ENCODE measurements around the gene MMP28.

The MMP28 gene

DNA sequence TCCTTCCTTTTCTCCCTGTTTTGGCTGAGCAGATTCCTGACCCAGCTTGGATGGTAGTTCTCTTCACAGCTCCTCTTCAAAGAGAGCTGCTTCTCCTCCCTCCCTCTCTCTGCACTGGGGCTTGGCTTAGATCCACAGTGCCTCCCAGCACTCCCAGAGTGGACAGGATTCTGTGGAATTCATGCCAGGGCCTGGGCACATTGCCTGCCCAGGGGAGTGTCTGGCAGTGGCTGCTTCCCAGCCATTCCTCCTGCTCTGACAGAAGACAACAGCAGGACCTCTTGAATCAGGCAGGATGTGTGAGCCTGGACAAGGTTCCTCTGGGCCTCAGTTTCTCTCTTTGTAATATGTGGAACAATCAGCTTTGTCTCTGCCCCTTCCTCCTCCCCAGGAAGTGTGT lies 4.5 kb upstream of the MMP28 start:
- DNase-seq (ENCODE audit: low read depth in 2 of 2) = no peak

DNA sequence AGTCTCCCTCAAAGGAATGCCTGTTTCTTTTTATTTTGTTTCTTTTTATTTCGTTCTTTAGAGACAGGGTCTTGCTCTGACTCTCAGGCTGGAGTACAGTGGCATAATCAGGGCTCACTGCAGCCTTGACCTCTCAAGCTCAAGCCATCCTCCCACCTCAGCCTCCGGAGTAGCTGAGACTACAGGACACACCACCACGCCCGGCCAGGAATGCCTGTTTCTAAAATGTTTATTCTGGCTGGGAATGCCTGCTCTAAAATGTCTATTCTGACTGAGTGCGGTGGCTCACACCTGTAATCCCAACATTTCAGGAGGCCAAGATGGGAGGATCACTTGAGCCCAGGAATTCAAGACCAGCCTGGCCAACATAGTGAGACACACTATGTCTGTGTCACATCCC lies 2.5 kb upstream of the MMP28 start:
- DNase-seq (ENCODE audit: low read depth in 2 of 2) = no peak

DNA sequence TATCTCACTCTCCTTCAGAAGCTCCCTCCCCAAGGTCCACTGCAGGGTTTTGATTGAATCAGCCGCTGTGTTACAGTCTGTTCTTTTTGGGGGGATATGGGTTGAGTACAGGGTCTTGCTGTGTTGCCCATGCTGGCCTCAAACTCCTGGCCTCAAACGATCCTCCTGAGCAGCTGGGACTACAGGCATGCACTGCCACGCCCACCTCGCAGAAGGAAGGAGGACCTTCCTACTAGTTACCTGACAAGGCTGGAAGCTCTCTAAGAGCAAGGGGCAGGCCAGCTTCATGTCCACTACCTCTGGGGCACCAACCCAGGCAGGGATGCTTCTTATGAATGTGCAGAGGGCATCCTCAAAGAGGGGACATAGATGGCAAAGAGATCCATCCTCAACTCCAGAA lies 1.9 kb upstream of the MMP28 start:
- DNase-seq (ENCODE audit: low read depth in 2 of 2) = no peak

DNA sequence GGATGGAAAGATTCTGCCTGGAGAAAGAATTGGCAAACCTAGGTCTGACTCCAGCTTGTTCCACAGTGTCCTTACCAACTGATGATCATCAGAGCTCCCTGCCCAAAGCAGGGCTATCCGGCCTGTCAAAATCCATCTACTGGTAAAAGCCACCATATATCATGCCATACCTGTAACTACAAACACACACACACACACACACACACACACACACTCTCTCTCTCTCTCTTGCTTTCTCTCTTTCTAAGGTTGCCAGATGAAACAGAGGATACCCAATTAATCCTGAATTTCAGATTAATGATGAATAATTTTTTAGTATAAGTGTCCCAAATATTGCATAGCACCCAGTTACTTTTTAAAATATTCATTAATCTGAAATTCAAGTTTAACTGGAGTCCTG lies 1.5 kb upstream of the MMP28 start:
- no peak for DNase-seq (ENCODE audit: low read depth in 2 of 2)

DNA sequence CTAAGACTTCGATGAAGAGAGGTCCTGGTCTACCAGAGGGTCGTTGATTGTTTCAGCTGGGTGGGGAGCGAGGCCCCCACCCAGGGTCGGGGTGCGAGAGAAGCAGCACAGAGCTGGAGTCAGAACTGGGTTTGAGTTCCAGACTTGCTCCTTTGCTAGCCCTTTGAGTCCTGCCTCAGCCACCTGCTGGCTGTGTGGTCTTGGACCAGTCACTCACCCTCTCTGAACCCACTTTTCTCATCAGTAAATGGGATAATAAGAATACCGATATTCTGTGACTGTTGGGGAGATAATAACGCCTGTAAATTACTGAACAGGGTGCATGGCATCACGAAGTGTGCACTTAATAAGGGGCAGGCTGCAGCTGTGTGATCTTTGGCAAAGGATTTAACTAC lies 427 bp upstream of the MMP28 start:
- no peak for DNase-seq (ENCODE audit: low read depth in 2 of 2)

DNA sequence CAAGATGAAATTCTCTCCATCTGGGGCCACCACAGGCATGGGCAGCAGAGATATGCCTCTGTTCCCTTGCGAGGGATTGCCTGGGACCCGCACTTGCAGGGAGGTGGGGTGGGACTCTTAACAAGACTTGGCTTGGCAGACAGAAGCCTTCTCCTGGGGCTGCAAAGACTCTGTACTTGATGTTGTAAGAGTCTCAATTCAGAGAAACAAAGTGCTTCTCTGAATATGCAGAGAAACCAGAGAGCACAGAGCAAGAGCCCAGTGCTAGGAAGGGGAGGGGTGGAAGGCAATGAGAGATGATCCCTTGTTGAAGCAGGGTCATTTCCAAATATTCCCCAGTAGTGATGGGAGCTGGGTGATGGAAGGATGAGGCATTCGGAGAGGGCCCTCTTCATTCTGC lies 2.2 kb downstream of the MMP28 start:
- no peak for DNase-seq (ENCODE audit: low read depth in 2 of 2)

DNA sequence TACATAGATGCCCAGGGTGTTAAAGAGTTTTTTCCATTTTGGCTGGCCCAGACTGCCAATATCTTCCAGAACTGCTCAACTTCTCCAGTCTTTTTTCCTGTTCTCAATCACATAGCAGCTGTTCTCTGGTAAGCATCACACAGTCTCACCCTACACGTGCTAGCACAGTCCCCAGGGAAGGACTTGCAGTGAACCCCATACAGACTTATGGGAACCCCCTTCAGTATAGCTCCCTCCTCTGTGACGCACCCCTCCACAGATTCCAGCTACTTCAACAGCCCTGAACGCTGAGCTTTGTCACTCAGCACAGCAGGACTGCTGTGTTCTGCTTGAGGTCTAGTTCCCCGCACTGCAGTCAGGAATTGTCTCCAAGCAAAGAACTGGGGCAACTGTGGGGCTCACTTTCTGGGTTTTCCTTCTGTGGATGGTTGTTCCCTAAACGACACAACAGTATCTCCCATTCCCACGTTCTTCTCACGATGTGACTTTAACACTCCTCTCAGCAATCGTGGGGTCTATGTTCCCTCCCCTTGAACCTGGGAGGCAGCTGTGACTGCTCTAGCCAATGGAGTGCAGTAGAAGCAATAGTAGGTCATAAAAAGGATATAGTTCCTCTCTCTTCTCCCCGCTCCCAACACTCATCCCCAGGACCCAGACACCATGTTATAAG lies 3.6 kb downstream of the MMP28 start:
- no peak for DNase-seq (ENCODE audit: low read depth in 2 of 2)

DNA sequence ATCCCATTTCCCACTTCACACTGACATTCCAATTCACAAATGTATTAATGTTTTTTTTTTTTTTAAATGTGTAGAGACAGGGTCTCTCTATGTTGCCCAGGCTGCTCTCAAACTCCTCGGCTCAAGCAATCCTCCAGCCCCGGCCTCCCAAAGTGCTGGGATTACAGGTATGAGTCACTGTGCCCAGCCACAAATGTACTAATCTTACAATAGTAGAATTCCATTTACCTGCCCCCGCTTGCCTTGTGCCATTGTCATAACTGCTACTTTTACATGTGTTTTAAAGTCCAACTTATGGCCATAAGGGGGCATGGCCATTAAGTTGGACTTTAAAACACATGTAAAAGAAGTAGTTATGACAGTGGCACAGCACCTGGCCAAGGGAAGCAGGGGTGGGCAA lies 4.6 kb downstream of the MMP28 start:
- no peak for DNase-seq (ENCODE audit: low read depth in 2 of 2)

DNA sequence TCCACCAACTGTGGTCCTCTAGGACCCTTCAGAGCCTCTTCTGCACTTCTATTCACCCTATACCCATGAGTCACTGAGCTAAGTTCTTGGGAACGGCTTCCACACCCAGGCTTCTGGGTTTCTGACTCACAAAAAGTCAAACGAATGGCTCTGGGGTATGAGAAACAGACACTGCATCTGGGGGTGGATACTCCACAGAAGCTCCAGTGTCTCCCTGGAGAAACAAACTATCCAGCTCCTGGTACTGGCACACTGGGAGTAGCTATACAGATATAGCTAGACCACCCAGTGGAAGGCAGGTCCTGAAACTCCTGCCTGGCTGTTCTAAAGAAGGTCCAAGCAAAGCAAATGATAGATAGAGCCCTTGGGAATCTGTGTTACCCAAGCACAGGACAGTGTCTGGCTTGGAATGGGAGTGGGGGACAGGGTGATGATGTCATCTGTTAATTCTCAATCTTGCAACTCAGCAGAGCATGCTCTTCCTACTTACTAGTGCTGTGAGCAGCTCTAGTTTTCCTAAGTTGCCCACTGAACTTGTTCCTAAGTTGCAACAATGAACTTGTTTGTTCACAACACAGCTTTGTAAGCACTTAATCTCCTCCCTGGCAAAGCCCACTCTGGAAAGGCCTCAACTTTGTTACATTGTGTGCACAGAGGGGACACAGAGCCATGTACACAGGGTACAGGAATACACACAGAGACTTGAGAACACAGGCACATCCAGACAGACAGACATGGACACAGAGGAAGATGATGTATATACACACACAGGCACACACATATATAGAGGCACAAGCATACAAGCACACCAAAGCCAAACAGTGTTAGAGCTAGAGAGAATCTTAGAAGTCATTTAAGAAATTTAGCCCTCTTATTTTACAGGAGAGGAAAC lies 6.7 kb downstream of the MMP28 start:
- DNase-seq (ENCODE audit: low read depth in 2 of 2) = no peak

DNA sequence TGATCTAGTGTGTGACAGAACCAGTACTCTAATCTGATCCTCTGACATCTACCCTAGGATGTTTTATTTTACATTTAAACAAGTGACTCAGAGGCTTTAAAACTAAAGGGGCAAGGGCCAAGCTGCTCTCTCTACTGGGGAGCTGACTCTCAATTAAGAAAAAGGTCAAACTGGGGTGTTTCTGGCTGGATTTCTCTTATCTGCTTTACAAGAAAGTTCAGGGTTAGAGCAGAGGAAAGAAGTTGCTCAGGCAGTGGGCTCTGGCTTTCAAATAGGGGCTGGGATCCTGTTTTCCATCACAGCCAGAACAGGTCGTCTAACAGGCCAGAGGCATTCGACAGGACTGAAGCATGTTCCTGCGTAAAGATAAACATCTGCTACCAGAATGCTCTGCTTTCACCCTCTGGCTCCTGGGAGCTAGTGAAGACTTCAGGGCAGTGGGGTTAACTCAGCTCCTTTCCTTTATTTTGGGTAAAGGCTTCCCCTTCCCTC lies 8.5 kb downstream of the MMP28 start:
- DNase-seq (ENCODE audit: low read depth in 2 of 2) = no peak

DNA sequence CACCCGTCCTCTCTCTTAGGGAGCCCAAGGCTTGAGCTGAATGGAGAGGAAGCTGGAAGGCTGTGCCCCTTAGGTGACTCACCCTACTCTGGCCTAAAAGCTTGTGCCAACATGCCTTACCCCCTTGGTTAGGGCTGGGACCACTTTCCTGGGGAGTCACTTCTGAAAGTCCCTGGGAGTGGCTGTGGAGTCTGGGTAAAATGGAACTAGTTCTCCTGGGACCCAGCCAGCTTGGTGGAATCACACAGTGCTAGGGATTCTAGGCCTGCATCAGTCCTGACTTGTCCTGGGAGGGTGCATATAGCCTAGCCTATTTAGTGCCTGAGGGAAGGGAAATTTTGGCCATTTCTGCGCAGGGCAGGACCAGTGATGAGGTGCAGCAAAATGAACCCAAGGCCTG lies 10.5 kb downstream of the MMP28 start:
- no peak for DNase-seq (ENCODE audit: low read depth in 2 of 2)

DNA sequence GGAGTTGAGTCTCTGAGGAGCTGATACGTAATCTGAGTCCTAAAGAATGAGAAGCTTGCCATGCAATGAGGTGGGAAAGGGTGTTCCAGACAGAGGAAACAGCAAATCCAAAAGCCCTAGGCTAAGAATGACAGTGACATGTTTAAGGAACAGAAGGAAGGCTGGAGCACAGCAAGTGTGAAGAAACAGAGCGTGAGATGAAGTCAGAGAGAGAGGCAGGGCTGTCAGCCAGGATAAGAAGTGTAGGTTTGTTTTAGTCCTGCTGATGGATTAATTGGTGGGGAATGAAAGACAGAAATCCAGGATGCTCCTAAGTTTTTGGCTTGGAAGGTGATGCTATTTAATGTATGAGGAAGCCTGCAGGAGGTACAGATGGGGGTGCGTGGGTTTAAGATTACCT lies 14.5 kb downstream of the MMP28 start:
- DNase-seq (ENCODE audit: low read depth in 2 of 2) = no peak

DNA sequence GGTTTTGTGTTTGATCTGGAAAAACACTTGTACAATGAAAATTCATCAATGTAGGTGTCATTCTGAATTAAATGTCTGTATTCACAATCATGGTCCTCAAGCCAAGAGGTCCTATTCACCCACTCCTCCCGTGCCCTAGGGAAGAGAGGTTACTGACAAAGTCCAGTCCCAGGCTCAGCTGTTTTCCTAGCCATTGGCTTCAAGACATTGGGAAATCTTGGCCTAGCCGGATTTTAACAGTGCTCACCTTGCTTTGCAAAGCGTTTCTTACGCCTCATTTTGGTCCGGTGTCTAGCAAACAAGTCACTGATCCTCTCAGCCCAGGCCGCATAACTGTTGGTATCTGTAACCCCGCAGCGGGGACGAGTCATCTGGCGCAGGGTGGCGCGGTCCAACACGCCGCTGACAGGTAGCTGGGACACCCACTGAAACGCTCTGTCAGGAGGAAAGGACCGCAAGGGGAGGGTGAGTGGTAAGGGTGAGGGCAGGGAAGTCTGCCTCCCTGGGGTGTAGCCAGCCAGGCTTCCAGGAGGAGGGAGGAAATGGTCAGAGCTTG lies 16.7 kb downstream of the MMP28 start:
- DNase-seq (ENCODE audit: low read depth in 2 of 2) = no peak

DNA sequence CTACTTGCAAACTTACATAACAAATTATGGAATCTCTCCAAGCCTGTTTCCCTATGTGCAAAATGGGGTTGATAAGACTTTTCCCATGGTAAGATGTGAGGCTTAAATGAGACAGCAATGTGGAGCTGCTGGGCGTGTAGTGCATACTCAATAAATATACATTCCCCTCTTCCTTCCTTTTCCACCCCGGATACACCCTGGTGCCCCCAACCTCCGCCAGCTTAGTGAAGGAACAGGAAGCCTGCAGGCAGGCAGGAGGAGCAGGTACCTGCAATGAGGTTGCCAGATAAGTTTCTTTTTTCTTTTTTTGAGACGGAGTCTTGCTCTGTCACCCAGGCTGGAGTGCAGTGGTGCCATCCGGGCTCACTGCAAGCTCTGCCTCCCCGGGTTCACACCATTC lies 19.9 kb downstream of the MMP28 start:
- no peak for DNase-seq (ENCODE audit: low read depth in 2 of 2)

DNA sequence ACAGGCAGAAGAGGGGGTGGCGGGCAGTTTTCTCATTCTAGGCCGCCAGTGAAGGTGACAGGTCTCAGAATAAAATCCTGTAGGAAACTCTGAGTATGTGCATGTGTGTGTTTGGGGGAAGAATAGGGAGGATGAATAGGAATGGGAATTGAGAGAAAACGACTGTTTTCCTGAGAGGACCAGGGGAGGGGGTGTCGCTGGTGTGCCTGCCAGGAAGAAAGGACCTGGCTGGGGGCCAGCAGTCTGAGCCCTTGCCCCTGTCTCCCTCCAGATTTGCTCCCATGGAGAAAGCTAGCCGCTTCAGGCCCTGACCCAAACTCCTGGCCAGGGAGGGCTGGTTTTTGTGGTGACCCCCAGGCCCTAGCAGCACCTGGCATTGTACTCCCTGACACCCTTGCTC lies 20.4 kb downstream of the MMP28 start:
- no peak for DNase-seq (ENCODE audit: low read depth in 2 of 2)

DNA sequence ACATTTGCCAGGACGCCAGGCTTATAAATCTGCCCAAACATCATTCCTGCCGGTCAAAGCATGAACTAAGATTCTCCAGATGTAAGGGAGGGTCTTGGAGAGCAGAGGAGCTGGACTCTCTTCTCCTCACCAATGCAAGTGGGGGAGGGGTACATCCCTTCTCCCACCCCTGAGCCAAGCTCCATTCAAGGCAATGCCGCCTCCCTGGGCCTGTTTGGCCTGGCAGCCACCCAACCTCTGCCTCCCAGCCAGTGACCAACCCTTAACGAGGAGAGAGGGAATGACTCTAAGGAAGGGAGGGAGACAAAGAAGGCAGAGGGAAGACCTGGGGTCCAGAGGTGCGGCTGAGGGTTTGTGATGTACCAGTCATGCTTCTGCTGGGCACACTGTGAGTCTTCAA lies 20.9 kb downstream of the MMP28 start:
- no peak for DNase-seq (ENCODE audit: low read depth in 2 of 2)

DNA sequence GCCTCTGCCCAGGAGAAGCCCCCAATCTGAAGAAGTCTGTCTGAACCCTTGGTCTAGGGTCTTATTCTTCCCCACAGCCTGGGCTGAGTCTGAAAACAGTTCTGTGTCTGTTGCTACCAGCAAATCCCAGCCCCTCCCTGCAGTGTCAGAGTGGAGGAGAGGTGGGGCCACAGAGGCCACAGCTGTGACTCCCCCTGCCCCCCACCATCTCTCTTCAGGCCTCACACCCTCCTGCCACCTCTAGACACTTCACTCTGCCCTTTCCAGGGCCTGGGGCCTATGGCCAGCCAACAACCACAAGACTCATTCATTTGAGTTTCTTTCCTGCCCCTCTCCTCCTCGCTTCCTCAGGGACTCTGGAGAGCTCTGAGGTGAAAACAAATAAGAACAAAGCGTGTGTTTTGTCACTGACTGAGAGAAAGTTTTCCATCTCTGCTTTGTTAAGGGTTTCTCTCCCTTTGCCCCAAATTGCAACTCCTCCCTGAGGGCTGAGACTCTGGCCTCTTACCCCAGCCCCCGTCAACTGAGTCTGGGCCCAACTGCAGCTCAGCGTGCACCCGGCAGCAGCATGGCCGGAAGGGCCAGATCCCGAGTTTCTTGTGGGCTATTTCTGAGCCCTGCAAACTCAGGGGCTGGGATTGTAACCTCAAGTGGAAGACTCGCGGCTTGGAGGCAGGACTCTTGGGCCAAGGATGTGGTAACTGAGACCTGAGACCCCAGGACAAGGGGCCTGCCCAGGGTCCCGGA lies 21.6 kb downstream of the MMP28 start:
- no peak for DNase-seq (ENCODE audit: low read depth in 2 of 2)

DNA sequence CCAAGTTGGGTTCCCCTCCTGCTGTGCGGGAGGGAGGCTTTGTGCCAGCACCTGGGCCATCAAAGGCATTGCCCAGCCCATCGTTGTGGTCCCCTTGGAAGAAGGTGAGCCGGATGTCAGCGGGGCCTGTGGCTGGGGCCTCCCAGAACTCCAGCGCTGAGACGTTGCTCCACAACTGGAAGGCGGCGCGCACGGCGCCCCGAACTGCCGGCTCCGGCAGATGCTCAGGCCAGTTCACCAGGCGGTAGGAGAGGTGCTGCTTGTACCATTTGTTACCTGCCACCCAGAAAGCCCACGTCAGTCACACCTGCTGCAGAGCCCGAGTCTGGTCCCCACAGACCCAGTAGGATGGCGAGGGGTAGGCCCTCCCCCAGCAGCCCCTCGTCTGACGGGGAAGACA lies 22.3 kb downstream of the MMP28 start:
- no peak for DNase-seq (ENCODE audit: low read depth in 2 of 2)

DNA sequence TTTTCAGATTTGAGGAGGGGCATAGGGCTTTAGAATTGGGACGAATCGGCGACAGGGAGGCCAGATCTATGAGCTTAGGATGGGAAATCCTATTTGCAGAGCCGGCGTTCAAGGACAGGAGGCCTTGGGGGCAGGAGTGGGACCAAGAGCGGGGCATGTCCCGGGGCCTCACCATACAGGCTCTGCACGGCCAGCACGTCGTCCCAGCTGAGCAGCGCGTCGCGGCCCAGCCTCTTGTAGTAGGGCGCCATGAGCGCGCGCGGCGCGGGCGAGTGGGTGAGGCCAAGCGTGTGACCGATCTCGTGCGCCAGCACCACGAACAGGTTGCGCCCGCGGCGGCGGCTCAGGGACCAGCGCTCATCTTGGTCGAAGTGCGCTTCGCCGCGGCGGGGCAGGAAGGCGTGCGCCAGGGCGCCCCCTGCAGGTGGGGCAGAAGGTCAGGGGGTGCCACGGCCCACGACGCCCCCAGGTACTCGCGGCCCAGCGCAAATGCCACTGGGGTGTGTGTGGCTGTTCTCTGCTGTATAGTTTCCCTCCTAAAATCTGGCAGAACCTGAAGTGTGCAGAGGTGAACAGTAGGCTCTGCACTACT lies 25.4 kb downstream of the MMP28 start:
- DNase-seq (ENCODE audit: low read depth in 2 of 2) = no peak

DNA sequence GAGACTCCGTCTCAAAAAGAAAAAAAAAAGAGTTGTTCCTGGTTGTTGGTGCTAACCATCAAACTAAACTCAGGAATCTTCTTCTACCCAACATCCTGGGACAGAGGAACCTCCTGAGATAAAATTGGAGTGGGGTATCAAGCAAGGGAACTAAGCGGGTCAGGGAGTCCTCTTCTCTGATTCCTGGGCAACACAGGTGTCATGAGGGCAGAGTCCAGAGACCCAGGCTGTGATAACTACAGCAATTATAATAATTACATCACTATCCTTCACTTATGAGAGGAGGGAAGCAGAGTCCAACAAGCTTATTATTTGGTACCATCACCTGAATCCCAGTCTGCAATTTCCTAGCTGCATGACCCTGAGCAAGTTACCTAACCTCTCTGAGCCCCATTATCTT lies 26.6 kb downstream of the MMP28 start:
- DNase-seq (ENCODE audit: low read depth in 2 of 2) = no peak

DNA sequence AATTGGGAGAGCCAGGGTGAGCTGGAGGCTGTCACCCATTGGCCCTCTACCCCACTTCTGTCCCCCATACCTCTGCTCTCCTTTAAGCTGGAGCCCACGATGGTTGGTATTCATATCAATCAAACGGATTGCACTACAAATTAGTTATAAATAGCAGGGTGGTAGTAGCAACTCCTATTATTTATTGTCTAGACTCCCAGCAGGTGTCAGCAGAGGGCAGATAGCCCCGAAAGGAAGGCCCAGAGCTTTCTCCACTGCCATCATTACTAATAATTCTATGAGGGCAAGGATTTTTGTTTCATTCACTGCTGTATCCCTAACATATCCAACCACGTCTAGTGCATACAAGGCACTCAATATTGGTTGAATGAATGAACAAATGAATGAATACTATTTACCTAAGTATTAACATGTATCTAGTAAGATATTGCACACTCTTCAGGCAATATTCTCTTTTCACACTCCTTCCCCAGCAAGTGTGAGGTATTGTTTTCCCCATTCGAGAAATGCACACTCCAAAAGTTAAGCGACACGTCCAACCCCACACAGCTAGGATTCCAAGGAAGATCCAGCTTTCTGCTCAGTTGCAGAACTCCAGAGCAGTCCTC lies 28.4 kb downstream of the MMP28 start:
- no peak for DNase-seq (ENCODE audit: low read depth in 2 of 2)

DNA sequence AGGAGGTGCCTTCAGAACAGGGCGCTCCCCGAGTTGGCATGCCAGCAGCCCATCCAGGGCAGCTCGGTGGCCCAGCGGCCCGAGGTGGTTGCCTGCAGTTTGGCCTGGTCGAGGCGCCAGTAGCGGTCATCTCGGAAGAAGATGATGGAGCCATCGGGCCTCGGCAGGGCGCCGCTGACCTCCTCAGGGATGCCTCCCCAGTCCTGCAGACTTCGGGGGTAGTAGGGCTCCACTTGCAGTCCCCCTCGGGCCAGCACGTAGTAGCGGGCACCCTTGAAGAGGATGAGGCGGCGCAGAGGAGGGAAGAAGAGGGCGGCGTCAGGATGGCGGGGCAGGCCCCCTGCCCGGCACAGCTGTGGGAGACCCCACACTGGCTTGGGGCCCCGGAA lies 29.0 kb downstream of the MMP28 start:
- DNase-seq (ENCODE audit: low read depth in 2 of 2) = no peak
